ENCODE results near the gene DSG2.

The DSG2 gene

GRCh38 chr18:31572368-31572767, 74.4 kb downstream of the DSG2 start:
- no peak overlapping the region for H3K4me3 ChIP-seq (ENCODE audit: low read depth, low read length)
- H3K79me2 ChIP-seq (ENCODE audit: control insufficient read depth, insufficient read depth, low read length, unreplicated experiment): no peaks in the 10 kb centered on the region
- no peak overlapping the region for H2AFZ ChIP-seq (ENCODE audit: low read length, unreplicated experiment)
- H3K4me1 ChIP-seq (ENCODE audit: control insufficient read depth, insufficient read depth, low read length, unreplicated experiment): no peaks in the 10 kb centered on the region
- H3K27me3 ChIP-seq (ENCODE audit: insufficient read depth, low read length): peaks cover 32% of the 10 kb centered on the region
- H3K27ac ChIP-seq (ENCODE audit: low read depth, low read length): no peak overlapping the region
- H3K36me3 ChIP-seq (ENCODE audit: insufficient read depth, low read length): no peaks in the 10 kb centered on the region

- peaks cover 32% of the 10 kb centered on the region for H3K27me3 ChIP-seq (ENCODE audit: insufficient read depth, low read length)
- no peaks in the 10 kb centered on the region for H3K4me1 ChIP-seq (ENCODE audit: control insufficient read depth, insufficient read depth, low read length, unreplicated experiment)
- no peaks in the 10 kb centered on the region for H3K36me3 ChIP-seq (ENCODE audit: insufficient read depth, low read length)
- H3K27ac ChIP-seq (ENCODE audit: low read depth, low read length): no peak overlapping the region
- H3K4me3 ChIP-seq (ENCODE audit: low read depth, low read length): no peak overlapping the region
- no peaks in the 10 kb centered on the region for H3K79me2 ChIP-seq (ENCODE audit: control insufficient read depth, insufficient read depth, low read length, unreplicated experiment)
- no peak overlapping the region for H2AFZ ChIP-seq (ENCODE audit: low read length, unreplicated experiment)
Observed at GRCh38 chr18:31573051-31573450, 75.1 kb downstream of the DSG2 start.

GRCh38 chr18:31574359-31574758, 76.4 kb downstream of the DSG2 start:
- no peaks in the 10 kb centered on the region for H3K4me1 ChIP-seq (ENCODE audit: control insufficient read depth, insufficient read depth, low read length, unreplicated experiment)
- H3K27me3 ChIP-seq (ENCODE audit: insufficient read depth, low read length): peaks cover 36% of the 10 kb centered on the region
- no peak overlapping the region for H2AFZ ChIP-seq (ENCODE audit: low read length, unreplicated experiment)
- H3K36me3 ChIP-seq (ENCODE audit: insufficient read depth, low read length): no peaks in the 10 kb centered on the region
- no peak overlapping the region for H3K4me3 ChIP-seq (ENCODE audit: low read depth, low read length)
- H3K27ac ChIP-seq (ENCODE audit: low read depth, low read length): no peak overlapping the region
- H3K79me2 ChIP-seq (ENCODE audit: control insufficient read depth, insufficient read depth, low read length, unreplicated experiment): no peaks in the 10 kb centered on the region

GRCh38 chr18:31575515-31576257, 77.7 kb downstream of the DSG2 start:
- Histone ChIP-seq H3K27ac (ENCODE audit: low read depth, low read length) (no peak overlapping the region), H3K4me3 (ENCODE audit: low read depth, low read length) (no peak overlapping the region), H3K4me1 (ENCODE audit: control insufficient read depth, insufficient read depth, low read length, unreplicated experiment) (no peaks in the 10 kb centered on the region), H3K79me2 (ENCODE audit: control insufficient read depth, insufficient read depth, low read length, unreplicated experiment) (no peaks in the 10 kb centered on the region), H3K36me3 (ENCODE audit: insufficient read depth, low read length) (no peaks in the 10 kb centered on the region), H3K27me3 (ENCODE audit: insufficient read depth, low read length) (peaks cover 46% of the 10 kb centered on the region), H2AFZ (ENCODE audit: low read length, unreplicated experiment) (no peak overlapping the region)

- H3K79me2 ChIP-seq (ENCODE audit: control insufficient read depth, insufficient read depth, low read length, unreplicated experiment): no peaks in the 10 kb centered on the region
- H2AFZ ChIP-seq (ENCODE audit: low read length, unreplicated experiment): no peak overlapping the region
- peaks cover 41% of the 10 kb centered on the region for H3K27me3 ChIP-seq (ENCODE audit: insufficient read depth, low read length)
- H3K4me1 ChIP-seq (ENCODE audit: control insufficient read depth, insufficient read depth, low read length, unreplicated experiment): no peaks in the 10 kb centered on the region
- H3K4me3 ChIP-seq (ENCODE audit: low read depth, low read length): no peak overlapping the region
- H3K27ac ChIP-seq (ENCODE audit: low read depth, low read length): no peak overlapping the region
- no peaks in the 10 kb centered on the region for H3K36me3 ChIP-seq (ENCODE audit: insufficient read depth, low read length)
Observed at GRCh38 chr18:31576670-31577069, 78.7 kb downstream of the DSG2 start.

- peaks cover 36% of the 10 kb centered on the region; the same call in 1 of the 2 replicates for H3K27me3 ChIP-seq (ENCODE audit: insufficient read depth, low read length)
- H3K4me3 ChIP-seq (ENCODE audit: low read depth, low read length): no peak overlapping the region
- no peaks in the 10 kb centered on the region for H3K4me1 ChIP-seq (ENCODE audit: control insufficient read depth, insufficient read depth, low read length, unreplicated experiment)
- no peaks in the 10 kb centered on the region for H3K36me3 ChIP-seq (ENCODE audit: insufficient read depth, low read length)
- no peaks in the 10 kb centered on the region for H3K79me2 ChIP-seq (ENCODE audit: control insufficient read depth, insufficient read depth, low read length, unreplicated experiment)
- no peak overlapping the region for H2AFZ ChIP-seq (ENCODE audit: low read length, unreplicated experiment)
- no peak overlapping the region for H3K27ac ChIP-seq (ENCODE audit: low read depth, low read length)
Observed at GRCh38 chr18:31577195-31577594, 79.2 kb downstream of the DSG2 start.

GRCh38 chr18:31578126-31578525, 80.1 kb downstream of the DSG2 start:
- H3K4me1 ChIP-seq (ENCODE audit: control insufficient read depth, insufficient read depth, low read length, unreplicated experiment): no peaks in the 10 kb centered on the region
- no peak overlapping the region for H2AFZ ChIP-seq (ENCODE audit: low read length, unreplicated experiment)
- H3K27ac ChIP-seq (ENCODE audit: low read depth, low read length): no peak overlapping the region

GRCh38 chr18:31579375-31579774, 81.4 kb downstream of the DSG2 start:
- Histone ChIP-seq H3K4me3 (ENCODE audit: low read depth, low read length) (no peak overlapping the region), H3K27ac (ENCODE audit: low read depth, low read length) (no peak overlapping the region), H3K4me1 (ENCODE audit: control insufficient read depth, insufficient read depth, low read length, unreplicated experiment) (no peaks in the 10 kb centered on the region), H3K27me3 (ENCODE audit: insufficient read depth, low read length) (peaks cover 27% of the 10 kb centered on the region; the same call in 1 of the 2 replicates), H3K79me2 (ENCODE audit: control insufficient read depth, insufficient read depth, low read length, unreplicated experiment) (no peaks in the 10 kb centered on the region), H2AFZ (ENCODE audit: low read length, unreplicated experiment) (no peak overlapping the region), H3K36me3 (ENCODE audit: insufficient read depth, low read length) (no peaks in the 10 kb centered on the region)

More at GRCh38 chr18:31578126-31578525, 80.1 kb downstream of the DSG2 start:
- Histone ChIP-seq H3K4me3 (ENCODE audit: low read depth, low read length) (no peak overlapping the region), H3K79me2 (ENCODE audit: control insufficient read depth, insufficient read depth, low read length, unreplicated experiment) (no peaks in the 10 kb centered on the region), H3K27me3 (ENCODE audit: insufficient read depth, low read length) (peaks cover 29% of the 10 kb centered on the region; the same call in 1 of the 2 replicates), H3K36me3 (ENCODE audit: insufficient read depth, low read length) (no peaks in the 10 kb centered on the region)

GRCh38 chr18:31581498-31582197, 83.7 kb downstream of the DSG2 start:
- no peak overlapping the region for H2AFZ ChIP-seq (ENCODE audit: low read length, unreplicated experiment)

GRCh38 chr18:31583185-31583854, 85.3 kb downstream of the DSG2 start:
- Histone ChIP-seq H2AFZ (ENCODE audit: low read length, unreplicated experiment) (no peak overlapping the region), H3K4me3 (ENCODE audit: low read depth, low read length) (no peak overlapping the region), H3K79me2 (ENCODE audit: control insufficient read depth, insufficient read depth, low read length, unreplicated experiment) (no peaks in the 10 kb centered on the region)

More at GRCh38 chr18:31581498-31582197, 83.7 kb downstream of the DSG2 start:
- Histone ChIP-seq H3K4me1 (ENCODE audit: control insufficient read depth, insufficient read depth, low read length, unreplicated experiment) (no peaks in the 10 kb centered on the region), H3K79me2 (ENCODE audit: control insufficient read depth, insufficient read depth, low read length, unreplicated experiment) (no peaks in the 10 kb centered on the region), H3K27ac (ENCODE audit: low read depth, low read length) (no peak overlapping the region), H3K27me3 (ENCODE audit: insufficient read depth, low read length) (peaks cover 20% of the 10 kb centered on the region; the same call in 1 of the 2 replicates), H3K36me3 (ENCODE audit: insufficient read depth, low read length) (no peaks in the 10 kb centered on the region), H3K4me3 (ENCODE audit: low read depth, low read length) (no peak overlapping the region)

More at GRCh38 chr18:31583185-31583854, 85.3 kb downstream of the DSG2 start:
- Histone ChIP-seq H3K36me3 (ENCODE audit: insufficient read depth, low read length) (no peaks in the 10 kb centered on the region), H3K27me3 (ENCODE audit: insufficient read depth, low read length) (peaks cover 20% of the 10 kb centered on the region), H3K4me1 (ENCODE audit: control insufficient read depth, insufficient read depth, low read length, unreplicated experiment) (no peaks in the 10 kb centered on the region), H3K27ac (ENCODE audit: low read depth, low read length) (no peak overlapping the region)
